Breast epithelium (tissue), 3 donors: ENCODE data around the gene RAP1GAP2.

Source experiments
- CTCF ChIP-seq, 3 donors: fragments of 450-650 bp; IDR thresholded peaks; one replicate each; pipeline ENCODE4 v1.5.1; 2016 to 2017; ENCODE audit warnings: antibody characterized with exemption in 3 of 3, mild to moderate bottlenecking in 3 of 3, moderate library complexity in 3 of 3
- POLR2A ChIP-seq: fragments of 450-650 bp; IDR thresholded peaks from one replicate; pipeline ENCODE4 v1.6.1; 2016; ENCODE audit warnings: antibody characterized with exemption, mild to moderate bottlenecking, moderate library complexity
- POLR2AphosphoS5 ChIP-seq, 3 donors: sonication (generic); formaldehyde crosslinking; IDR thresholded peaks; one replicate each; pipeline ENCODE4 v1.6.1; 2017; ENCODE audit warnings: antibody characterized with exemption in 3 of 3

GRCh38 chr17:2863204-2863603 lies 67.0 kb downstream of the RAP1GAP2 start:
- no peak for TF ChIP-seq POLR2A
- TF ChIP-seq CTCF (IDR thresholded peaks at IDR 0.05), result no peak
- no peak for TF ChIP-seq POLR2AphosphoS5 (IDR thresholded peaks at IDR 0.05)
